ENCODE measurements around the gene NPPB. TPM values are rescaled to one million over a fixed set of nuclear protein-coding genes. Genes with fewer than 3 reads are reported as not detected.

The NPPB gene
- total RNA-seq, 1 experiment from 2014 or later, result 0.35 TPM

GRCh38 chr1:11835441-11836225 is 23.1 kb downstream of the NPPB start:
- TF ChIP-seq, protein P1, sequence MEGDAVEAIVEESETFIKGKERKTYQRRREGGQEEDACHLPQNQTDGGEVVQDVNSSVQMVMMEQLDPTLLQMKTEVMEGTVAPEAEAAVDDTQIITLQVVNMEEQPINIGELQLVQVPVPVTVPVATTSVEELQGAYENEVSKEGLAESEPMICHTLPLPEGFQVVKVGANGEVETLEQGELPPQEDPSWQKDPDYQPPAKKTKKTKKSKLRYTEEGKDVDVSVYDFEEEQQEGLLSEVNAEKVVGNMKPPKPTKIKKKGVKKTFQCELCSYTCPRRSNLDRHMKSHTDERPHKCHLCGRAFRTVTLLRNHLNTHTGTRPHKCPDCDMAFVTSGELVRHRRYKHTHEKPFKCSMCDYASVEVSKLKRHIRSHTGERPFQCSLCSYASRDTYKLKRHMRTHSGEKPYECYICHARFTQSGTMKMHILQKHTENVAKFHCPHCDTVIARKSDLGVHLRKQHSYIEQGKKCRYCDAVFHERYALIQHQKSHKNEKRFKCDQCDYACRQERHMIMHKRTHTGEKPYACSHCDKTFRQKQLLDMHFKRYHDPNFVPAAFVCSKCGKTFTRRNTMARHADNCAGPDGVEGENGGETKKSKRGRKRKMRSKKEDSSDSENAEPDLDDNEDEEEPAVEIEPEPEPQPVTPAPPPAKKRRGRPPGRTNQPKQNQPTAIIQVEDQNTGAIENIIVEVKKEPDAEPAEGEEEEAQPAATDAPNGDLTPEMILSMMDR (conservative IDR thresholded peaks at IDR 0.05), result no peak
- no peak overlapping the region for H2BK120ac ChIP-seq (ENCODE audit: low read depth, low read length, poor library complexity, severe bottlenecking)
- DNase-seq, result no peak
- H4K91ac ChIP-seq (ENCODE audit: insufficient read length, low read depth, low read length), result no peak overlapping the region
- no peak overlapping the region for H2BK15ac ChIP-seq (ENCODE audit: low read depth, low read length)
- H3K9me3 Mint-ChIP-seq, result no peaks in the 10 kb centered on the region
- H3K23ac ChIP-seq (ENCODE audit: insufficient read length, low read depth, low read length), result no peak overlapping the region
- H3K14ac ChIP-seq (ENCODE audit: insufficient read depth, low read length), result no peak overlapping the region
- H3K56ac ChIP-seq (ENCODE audit: insufficient read length, low read depth, low read length), result no peak overlapping the region
- H2BK5ac ChIP-seq (ENCODE audit: insufficient read length, low read length), result no peak overlapping the region
- H3K27me3 Mint-ChIP-seq (ENCODE audit: low read depth), result no peaks in the 10 kb centered on the region
- H3K79me2 ChIP-seq (ENCODE audit: insufficient read depth, low read length), result no peaks in the 10 kb centered on the region
- no peak overlapping the region for H2AFZ ChIP-seq (ENCODE audit: low read length)
- H3K9me3 ChIP-seq (ENCODE audit: control insufficient read depth, low read depth, low read length), result no peaks in the 10 kb centered on the region
- H2BK20ac ChIP-seq (ENCODE audit: low read depth, low read length, poor library complexity, severe bottlenecking), result no peak overlapping the region
- WGBS (ENCODE audit: extremely low coverage, insufficient read length, low lambda C conversion rate), result no CpG with 5 or more reads among the region's 28 CpGs
- H3K79me1 ChIP-seq (ENCODE audit: insufficient read depth, low read depth, low read length, poor library complexity, severe bottlenecking), result no peaks in the 10 kb centered on the region
- no peak overlapping the region for H4K5ac ChIP-seq (ENCODE audit: insufficient read length, low read depth, low read length)
- H3K27ac ChIP-seq (ENCODE audit: insufficient read length, low read depth, low read length), result no peak overlapping the region
- H4K20me1 ChIP-seq (ENCODE audit: control insufficient read depth, insufficient read depth, insufficient read length), result no peaks in the 10 kb centered on the region
- peak overlapping the region in 1 of 3 experiments; percentile 17; a peak in 1 of 7 replicates for H3K27ac Mint-ChIP-seq
- H3K4ac ChIP-seq (ENCODE audit: low read depth, low read length), result no peak overlapping the region
- no peak overlapping the region for H4K8ac ChIP-seq (replicated peaks; ENCODE audit: insufficient read length, low read depth, low read length)
- no peaks in the 10 kb centered on the region for H3K27me3 ChIP-seq (ENCODE audit: insufficient read depth, low read length)
- no peak overlapping the region for H3K4me3 Mint-ChIP-seq
- no peak overlapping the region for H3K4me2 ChIP-seq (ENCODE audit: insufficient read depth, insufficient read length, low read length)
- H3K23me2 ChIP-seq (ENCODE audit: insufficient read length, low read depth, low read length, poor library complexity, severe bottlenecking), result no peaks in the 10 kb centered on the region
- no peaks in the 10 kb centered on the region for H3K4me1 Mint-ChIP-seq
- H2BK12ac ChIP-seq (ENCODE audit: insufficient read length, low read depth, low read length), result no peak overlapping the region
- peaks cover 32 to 93% (median 68%) of the 10 kb centered on the region in 3 experiments; a peak in 6 of 7 replicates for H3K36me3 Mint-ChIP-seq (ENCODE audit: insufficient read depth in 1 of 3, low read depth in 3 of 3)
- no peak overlapping the region for H3T11ph ChIP-seq (ENCODE audit: low read length)
- no peaks in the 10 kb centered on the region for H3K4me1 ChIP-seq (ENCODE audit: insufficient read depth, low read length)
- no peak overlapping the region for H2AK5ac ChIP-seq (ENCODE audit: insufficient read length, low read length)
- no peak overlapping the region for H3K9ac ChIP-seq (ENCODE audit: extremely low read depth, insufficient read length, low read length)
- H3K18ac ChIP-seq (ENCODE audit: insufficient read length, low read depth, low read length), result no peak overlapping the region
